DND-41 (cell line): Measurements from ENCODE around the gene CCDC134.

ENCODE experiments used
- ATAC-seq: fragments of 200-7000 bp; cut with Tn5 transposase; 3 replicates; pipeline ENCODE4 v1.9.1; 2021; ENCODE audit warnings: low read depth; ENCODE audit not compliant: insufficient read depth
- DNase-seq: peaks from one replicate; pipeline ENCODE4 v3.0.0-alpha.2; 2020
- H2AFZ ChIP-seq: 2 replicates; pipeline ENCODE4 v1.6.0; 2012; ENCODE audit warnings: low read depth, low read length
- H3K27ac ChIP-seq: 2 replicates; pipeline ENCODE4 v1.5.1; 2012; ENCODE audit warnings: low read length, inconsistent platforms
- H3K27me3 ChIP-seq: fragments of 200-600 bp; sonication (generic); 2 replicates; pipeline ENCODE4 v1.6.0; 2012; ENCODE audit warnings: low read length, mild to moderate bottlenecking, inconsistent platforms; ENCODE audit not compliant: insufficient read depth, poor library complexity
- H3K36me3 ChIP-seq: 2 replicates; pipeline ENCODE4 v1.5.1; 2012; ENCODE audit warnings: low read length, inconsistent platforms; ENCODE audit not compliant: insufficient read depth
- H3K4me1 ChIP-seq: 2 replicates; pipeline ENCODE4 v1.5.1; 2012; ENCODE audit warnings: mild to moderate bottlenecking, low read length; ENCODE audit not compliant: insufficient read depth
- H3K4me2 ChIP-seq: 2 replicates; pipeline ENCODE4 v1.6.0; 2012; ENCODE audit warnings: mild to moderate bottlenecking, moderate library complexity, low read length, inconsistent platforms; ENCODE audit not compliant: insufficient read depth
- H3K4me3 ChIP-seq, 2 experiments: fragments of 200-600 bp in 1 of 2; shearing (Covaris generic) in 1 of 2; 2 replicates each; pipeline ENCODE4 v1.5.1; 2012 to 2016; ENCODE audit warnings: inconsistent platforms in 2 of 2, low read length in 2 of 2, mild to moderate bottlenecking in 2 of 2, low read depth in 1 of 2, moderate library complexity in 1 of 2
- H3K79me2 ChIP-seq: 2 replicates; pipeline ENCODE4 v1.6.0; 2012; ENCODE audit warnings: low read length, inconsistent platforms; ENCODE audit not compliant: insufficient read depth
- H3K9ac ChIP-seq: 2 replicates; pipeline ENCODE4 v1.6.0; 2012; ENCODE audit warnings: low read depth, mild to moderate bottlenecking, inconsistent platforms, low read length, moderate library complexity
- H3K9me3 ChIP-seq: 2 replicates; pipeline ENCODE4 v1.5.1; 2012; ENCODE audit warnings: low read length, moderate library complexity, mild to moderate bottlenecking, inconsistent platforms; ENCODE audit not compliant: insufficient read depth, severe bottlenecking
- H4K20me1 ChIP-seq: 2 replicates; pipeline ENCODE4 v1.6.0; 2012; ENCODE audit warnings: low read length; ENCODE audit not compliant: insufficient read depth
- EZH2 ChIP-seq: IDR thresholded peaks from 3 replicates; pipeline ENCODE4 v1.6.1; 2012; ENCODE audit warnings: borderline replicate concordance, low read depth, mild to moderate bottlenecking, moderate library complexity, low read length, inconsistent platforms; ENCODE audit not compliant: severe bottlenecking
- TF ChIP-seq, protein P1 (sequence below): IDR thresholded peaks from 2 replicates; pipeline ENCODE4 v1.5.1; 2012; ENCODE audit warnings: borderline replicate concordance, low read length, moderate library complexity, mild to moderate bottlenecking; ENCODE audit not compliant: poor library complexity, severe bottlenecking; ENCODE audit errors: extremely low read depth

The CCDC134 gene

GRCh38 chr22:41870786-41871185 lies 70.3 kb downstream of the CCDC134 start:
- no peak overlapping the region for H3K27ac ChIP-seq

GRCh38 chr22:41873391-41873790 lies 72.9 kb downstream of the CCDC134 start:
- Histone ChIP-seq H4K20me1 (peaks cover 31% of the 10 kb centered on the region; the same call in 1 of the 2 replicates), H3K27ac (no peak overlapping the region), H3K27me3 (no peaks in the 10 kb centered on the region), H3K79me2 (peaks cover 25% of the 10 kb centered on the region), H3K4me3 (no peak overlapping the region), H3K4me1 (no peaks in the 10 kb centered on the region), H3K9ac (no peak overlapping the region), H3K4me2 (no peak overlapping the region), H3K36me3 (peaks cover 96% of the 10 kb centered on the region), H2AFZ (no peak overlapping the region), H3K9me3 (no peaks in the 10 kb centered on the region)
- TF ChIP-seq EZH2 = no peak
- TF ChIP-seq, protein P1, sequence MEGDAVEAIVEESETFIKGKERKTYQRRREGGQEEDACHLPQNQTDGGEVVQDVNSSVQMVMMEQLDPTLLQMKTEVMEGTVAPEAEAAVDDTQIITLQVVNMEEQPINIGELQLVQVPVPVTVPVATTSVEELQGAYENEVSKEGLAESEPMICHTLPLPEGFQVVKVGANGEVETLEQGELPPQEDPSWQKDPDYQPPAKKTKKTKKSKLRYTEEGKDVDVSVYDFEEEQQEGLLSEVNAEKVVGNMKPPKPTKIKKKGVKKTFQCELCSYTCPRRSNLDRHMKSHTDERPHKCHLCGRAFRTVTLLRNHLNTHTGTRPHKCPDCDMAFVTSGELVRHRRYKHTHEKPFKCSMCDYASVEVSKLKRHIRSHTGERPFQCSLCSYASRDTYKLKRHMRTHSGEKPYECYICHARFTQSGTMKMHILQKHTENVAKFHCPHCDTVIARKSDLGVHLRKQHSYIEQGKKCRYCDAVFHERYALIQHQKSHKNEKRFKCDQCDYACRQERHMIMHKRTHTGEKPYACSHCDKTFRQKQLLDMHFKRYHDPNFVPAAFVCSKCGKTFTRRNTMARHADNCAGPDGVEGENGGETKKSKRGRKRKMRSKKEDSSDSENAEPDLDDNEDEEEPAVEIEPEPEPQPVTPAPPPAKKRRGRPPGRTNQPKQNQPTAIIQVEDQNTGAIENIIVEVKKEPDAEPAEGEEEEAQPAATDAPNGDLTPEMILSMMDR = no peak
- no peak for DNase-seq
- ATAC-seq = peak; percentile 29; the same call in 1 of the 3 replicates

More at GRCh38 chr22:41870786-41871185, 70.3 kb downstream of the CCDC134 start:
- no peak overlapping the region for H3K9ac ChIP-seq
- H2AFZ ChIP-seq = no peak overlapping the region
- H4K20me1 ChIP-seq = peaks cover 47% of the 10 kb centered on the region
- H3K4me1 ChIP-seq = no peaks in the 10 kb centered on the region
- no peak for DNase-seq
- peaks cover 41% of the 10 kb centered on the region for H3K79me2 ChIP-seq
- H3K36me3 ChIP-seq = peaks cover 96% of the 10 kb centered on the region
- no peak overlapping the region for H3K4me3 ChIP-seq
- H3K4me2 ChIP-seq = no peak overlapping the region
- ATAC-seq = no peak
- TF ChIP-seq, protein P1 = no peak
- TF ChIP-seq EZH2 = no peak
- no peaks in the 10 kb centered on the region for H3K27me3 ChIP-seq
- no peaks in the 10 kb centered on the region for H3K9me3 ChIP-seq

GRCh38 chr22:41874090-41874489 lies 73.6 kb downstream of the CCDC134 start:
- ATAC-seq (no peak), DNase-seq (no peak)
- TF ChIP-seq, protein P1 = no peak
- TF ChIP-seq EZH2 = no peak
- Histone ChIP-seq H4K20me1 (peaks cover 27% of the 10 kb centered on the region), H3K4me1 (no peaks in the 10 kb centered on the region), H3K79me2 (peaks cover 19% of the 10 kb centered on the region), H3K27ac (no peak overlapping the region), H3K4me2 (no peak overlapping the region), H3K27me3 (no peaks in the 10 kb centered on the region), H3K9ac (no peak overlapping the region), H3K4me3 (no peak overlapping the region), H2AFZ (no peak overlapping the region), H3K36me3 (peaks cover 96% of the 10 kb centered on the region), H3K9me3 (no peaks in the 10 kb centered on the region)
